SK-N-SH (cell line): ENCODE data around the gene SLC17A7. TPM values are rescaled to one million over a fixed set of nuclear protein-coding genes. Genes with fewer than 3 reads are reported as not detected.

Experiments used
- CTCF ChIA-PET: fragments of 300-600, 350-600 bp; formaldehyde crosslinking; extraction: SDS; loops from one replicate; lab custom pipeline; 2021; lab: Yijun Ruan, JAX
- POLR2A ChIA-PET: fragments of 350-600 bp; sonication (Branson Sonifier 250); formaldehyde crosslinking; extraction: SDS; loops from one replicate; lab custom pipeline; 2020; ENCODE audit warnings: antibody characterized with exemption, inconsistent platforms; lab: Yijun Ruan, JAX
- DNase-seq: peaks from one replicate; pipeline ENCODE4 v3.0.0; 2012
- H2AFZ ChIP-seq: fragments of 200-600 bp; sonication (generic); 2 replicates; pipeline ENCODE4 v1.8.1; 2016; ENCODE audit warnings: antibody characterized with exemption, mild to moderate bottlenecking, low read depth
- H3F3A ChIP-seq: fragments of 200-600 bp; sonication (generic); replicated peaks from 2 replicates; pipeline ENCODE3; 2016; ENCODE audit warnings: antibody characterized with exemption, mild to moderate bottlenecking; ENCODE audit not compliant: insufficient read depth
- H3K27ac ChIP-seq, 2 experiments: fragments of 200-500 bp in 1 of 2; fragments of 200-600 bp in 1 of 2; sonication (Bioruptor generic) in 1 of 2; sonication (generic), shearing (Covaris generic) in 1 of 2; 2 replicates each; pipeline versions ENCODE4 v1.5.1 to v1.6.1; 2014 to 2016; ENCODE audit warnings: low read depth in 2 of 2, inconsistent platforms in 1 of 2, low read length in 1 of 2, mild to moderate bottlenecking in 1 of 2, mixed read lengths in 1 of 2
- H3K27me3 ChIP-seq: fragments of 200-600 bp; sonication (generic), shearing (Covaris generic); 2 replicates; pipeline ENCODE4 v1.6.1; 2016; ENCODE audit warnings: mixed run types; ENCODE audit not compliant: insufficient read depth
- H3K36me3 ChIP-seq, 2 experiments: fragments of 200-500 bp in 1 of 2; fragments of 200-600 bp in 1 of 2; sonication (Bioruptor generic) in 1 of 2; sonication (generic) in 1 of 2; replicated peaks in 1 of 2; 2 replicates each; pipeline versions ENCODE3 to v1.5.1; 2014 to 2016; ENCODE audit warnings: low read length in 1 of 2, mild to moderate bottlenecking in 1 of 2; ENCODE audit not compliant: insufficient read depth in 2 of 2, control insufficient read depth in 1 of 2
- H3K4me1 ChIP-seq, 2 experiments: fragments of 200-500 bp in 1 of 2; fragments of 200-600 bp in 1 of 2; sonication (Bioruptor generic) in 1 of 2; sonication (generic), shearing (Covaris generic) in 1 of 2; 2 replicates each; pipeline versions ENCODE4 v1.5.1 to v1.6.1; 2014 to 2016; ENCODE audit warnings: low read depth in 1 of 2, low read length in 1 of 2, mixed run types in 1 of 2; ENCODE audit not compliant: insufficient read depth in 2 of 2, control insufficient read depth in 1 of 2
- H3K4me2 ChIP-seq: fragments of 200-600 bp; sonication (generic), shearing (Covaris generic); 2 replicates; pipeline ENCODE4 v1.6.1; 2017; ENCODE audit warnings: mixed run types
- H3K4me3 ChIP-seq, 2 experiments: fragments of 200-500 bp in 1 of 2; fragments of 200-600 bp in 1 of 2; sonication (Bioruptor generic) in 1 of 2; sonication (generic), shearing (Covaris generic) in 1 of 2; 2 replicates each; pipeline versions ENCODE4 v1.5.1 to v1.8.1; 2014 to 2016; ENCODE audit warnings: low read depth in 2 of 2, inconsistent platforms in 1 of 2, low read length in 1 of 2, mild to moderate bottlenecking in 1 of 2, mixed read lengths in 1 of 2, moderate library complexity in 1 of 2
- H3K79me2 ChIP-seq: fragments of 200-600 bp; sonication (generic); 2 replicates; pipeline ENCODE4 v1.8.1; 2017; ENCODE audit warnings: mild to moderate bottlenecking; ENCODE audit not compliant: insufficient read depth
- H3K9ac ChIP-seq: fragments of 200-600 bp; sonication (generic); 2 replicates; pipeline ENCODE4 v1.6.1; 2017; ENCODE audit warnings: mixed run types
- H3K9me2 ChIP-seq: fragments of 200-600 bp; sonication (generic); 2 replicates; pipeline ENCODE4 v1.6.1; 2017; ENCODE audit warnings: mixed run types
- H3K9me3 ChIP-seq: fragments of 200-600 bp; sonication (generic); 2 replicates; pipeline ENCODE4 v1.6.1; 2017; ENCODE audit warnings: mixed run types, mild to moderate bottlenecking, moderate library complexity
- H4K20me1 ChIP-seq: fragments of 200-600 bp; sonication (generic); 2 replicates; pipeline ENCODE4 v1.6.1; 2017; ENCODE audit warnings: mild to moderate bottlenecking, mixed run types; ENCODE audit not compliant: insufficient read depth
- FOXJ3 ChIP-seq: sonication (generic); formaldehyde crosslinking; IDR thresholded peaks from 2 replicates; pipeline ENCODE4 v1.5.1; 2020; ENCODE audit warnings: mild to moderate bottlenecking, missing genetic modification reagents
- IRF3 ChIP-seq: fragments of 150-350 bp; IDR thresholded peaks from 2 replicates; pipeline ENCODE4 v1.6.1; 2016; ENCODE audit warnings: mild to moderate bottlenecking, low read depth, low read length
- JUND ChIP-seq: IDR thresholded peaks from 2 replicates; pipeline ENCODE4 v1.4.0; 2012
- MEF2A ChIP-seq: IDR thresholded peaks from 2 replicates; pipeline ENCODE4 v1.4.0; 2012; ENCODE audit warnings: low read depth, borderline replicate concordance
- PBX3 ChIP-seq: IDR thresholded peaks from 2 replicates; pipeline ENCODE4; 2012
- RAD21 ChIP-seq: IDR thresholded peaks from 2 replicates; pipeline ENCODE4 v1.6.1; 2012; ENCODE audit warnings: mild to moderate bottlenecking, low read length
- REST ChIP-seq: IDR thresholded peaks from 2 replicates; pipeline ENCODE4 v1.6.1; 2012; ENCODE audit warnings: mild to moderate bottlenecking, low read depth, low read length, moderate library complexity
- RXRA ChIP-seq: IDR thresholded peaks from 2 replicates; pipeline ENCODE4 v1.4.0; 2012; ENCODE audit warnings: low read depth, mild to moderate bottlenecking, borderline replicate concordance
- TCF12 ChIP-seq: IDR thresholded peaks from 2 replicates; pipeline ENCODE4 v1.4.0; 2012
- WGBS: methylation state at CpG from one replicate; pipeline ENCODE4 v1.1.6; 2017; ENCODE audit warnings: low lambda C conversion rate; 5-methylcytosine and 5-hydroxymethylcytosine counted together
- polyA plus RNA-seq, 3 experiments: library from polyadenylated mRNA; depleted of rRNA; stranded (reverse); fragments of >200 nt; gene quantifications; 2 replicates each; pipeline ENCODE4 v1.2.3, GENCODE V29; 2012
- TF ChIP-seq, protein P1 (sequence below): IDR thresholded peaks from 2 replicates; pipeline ENCODE4 v1.4.0; 2012; ENCODE audit warnings: low read depth, borderline replicate concordance
- TF ChIP-seq, protein P2 (sequence below): IDR thresholded peaks from 2 replicates; pipeline ENCODE4 v1.4.0; 2012; ENCODE audit warnings: low read depth, borderline replicate concordance

SLC17A7 gene
- polyA plus RNA-seq, 1 of the 3 experiments (the other 2 are of a cell fraction): 0.59 TPM

DNA sequence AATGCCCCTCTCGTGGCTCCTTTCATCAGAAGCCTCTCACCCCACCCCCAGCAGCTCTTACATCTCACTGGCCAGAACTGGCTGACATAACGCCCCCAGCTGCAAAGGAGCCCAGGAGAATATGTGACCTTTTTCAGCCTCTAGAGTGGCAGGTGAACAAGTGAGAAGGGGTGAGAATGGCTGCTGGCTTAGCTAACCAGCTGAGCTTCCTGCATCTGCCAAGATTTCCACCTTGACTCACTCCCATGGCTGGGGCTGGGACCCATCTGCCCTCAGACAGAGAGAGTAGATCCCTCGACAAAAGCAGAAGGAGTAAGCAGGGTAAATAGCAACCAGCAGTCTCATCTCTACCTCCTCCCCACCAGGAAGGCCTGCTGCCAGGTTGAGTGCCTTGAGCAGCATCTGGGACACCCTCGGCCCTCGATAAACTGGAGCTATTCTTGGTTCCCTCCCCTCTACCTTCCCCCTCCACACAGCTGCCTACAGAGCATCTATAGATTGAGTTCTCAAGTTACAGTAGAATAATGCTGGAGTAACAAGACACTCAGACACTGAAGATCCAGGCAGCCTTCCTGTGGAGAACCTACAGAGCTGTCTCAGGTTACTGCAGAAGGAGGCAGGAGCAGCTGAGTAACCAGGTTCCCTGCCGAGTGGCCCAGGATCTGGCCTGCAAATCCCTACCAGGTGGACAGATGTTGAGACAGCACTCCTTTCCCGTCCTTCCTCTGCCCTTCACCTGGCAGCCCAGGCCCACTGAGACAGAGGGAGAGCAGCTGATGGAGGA lies 37.7 kb downstream of the SLC17A7 start:
- H4K20me1 ChIP-seq: no peaks in the 10 kb centered on the region
- H3K79me2 ChIP-seq: no peaks in the 10 kb centered on the region
- H3K36me3 ChIP-seq: no peaks in the 10 kb centered on the region
- H3K4me3 ChIP-seq: no peak overlapping the region
- H3K4me2 ChIP-seq: no peak overlapping the region
- ChIA-PET POLR2A (no interaction called here), CTCF (interaction anchor here (0.8 to 3.7 kb wide), 4 partner anchors 12 to 40 kb away, joined by 3 to 18 read pairs (median 4); no protein-coding TSS in a partner anchor)
- 58% methylated on average over 7 of the region's 7 CpGs for WGBS
- no peak overlapping the region for H2AFZ ChIP-seq
- no peaks in the 10 kb centered on the region for H3F3A ChIP-seq
- H3K27ac ChIP-seq: no peak overlapping the region
- H3K4me1 ChIP-seq: no peaks in the 10 kb centered on the region; a peak in 2 of 4 replicates
- H3K9me3 ChIP-seq: no peaks in the 10 kb centered on the region
- no peaks in the 10 kb centered on the region for H3K9me2 ChIP-seq
- DNase-seq: peak; percentile 3
- TF ChIP-seq RAD21 (no peak), TCF12 (peak; percentile 29; the same call in 1 of the 2 replicates), RXRA (no peak), REST (no peak), PBX3 (no peak), IRF3 (no peak)
- TF ChIP-seq, protein P1, sequence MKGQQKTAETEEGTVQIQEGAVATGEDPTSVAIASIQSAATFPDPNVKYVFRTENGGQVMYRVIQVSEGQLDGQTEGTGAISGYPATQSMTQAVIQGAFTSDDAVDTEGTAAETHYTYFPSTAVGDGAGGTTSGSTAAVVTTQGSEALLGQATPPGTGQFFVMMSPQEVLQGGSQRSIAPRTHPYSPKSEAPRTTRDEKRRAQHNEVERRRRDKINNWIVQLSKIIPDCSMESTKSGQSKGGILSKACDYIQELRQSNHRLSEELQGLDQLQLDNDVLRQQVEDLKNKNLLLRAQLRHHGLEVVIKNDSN: no peak
- H3K27me3 ChIP-seq: no peaks in the 10 kb centered on the region; the same call in 1 of the 2 replicates
- H3K9ac ChIP-seq: no peak overlapping the region

- no peaks in the 10 kb centered on the region for H3K9me3 ChIP-seq
- no peaks in the 10 kb centered on the region for H3K79me2 ChIP-seq
- no peak for DNase-seq
- H4K20me1 ChIP-seq: no peaks in the 10 kb centered on the region
- H3K4me1 ChIP-seq: peaks cover 0 to 2% of the 10 kb centered on the region in 2 experiments; a peak in 2 of 4 replicates
- H3K9me2 ChIP-seq: no peaks in the 10 kb centered on the region
- no peak overlapping the region for H2AFZ ChIP-seq
- H3K4me2 ChIP-seq: no peak overlapping the region
- ChIA-PET CTCF (no interaction called here), POLR2A (no interaction called here)
- no peak overlapping the region for H3K9ac ChIP-seq
- H3K27ac ChIP-seq: no peak overlapping the region
- no peaks in the 10 kb centered on the region for H3F3A ChIP-seq
- no peak overlapping the region for H3K4me3 ChIP-seq
- 84% methylated on average over 6 of the region's 6 CpGs for WGBS
- H3K36me3 ChIP-seq: no peaks in the 10 kb centered on the region
- H3K27me3 ChIP-seq: no peaks in the 10 kb centered on the region; the same call in 1 of the 2 replicates
- no peak for TF ChIP-seq FOXJ3
- no peak for TF ChIP-seq RXRA
- TF ChIP-seq, protein P1: no peak
- TF ChIP-seq JUND: no peak
- no peak for TF ChIP-seq MEF2A
- no peak for TF ChIP-seq PBX3
- TF ChIP-seq IRF3: no peak
- TF ChIP-seq, protein P2, sequence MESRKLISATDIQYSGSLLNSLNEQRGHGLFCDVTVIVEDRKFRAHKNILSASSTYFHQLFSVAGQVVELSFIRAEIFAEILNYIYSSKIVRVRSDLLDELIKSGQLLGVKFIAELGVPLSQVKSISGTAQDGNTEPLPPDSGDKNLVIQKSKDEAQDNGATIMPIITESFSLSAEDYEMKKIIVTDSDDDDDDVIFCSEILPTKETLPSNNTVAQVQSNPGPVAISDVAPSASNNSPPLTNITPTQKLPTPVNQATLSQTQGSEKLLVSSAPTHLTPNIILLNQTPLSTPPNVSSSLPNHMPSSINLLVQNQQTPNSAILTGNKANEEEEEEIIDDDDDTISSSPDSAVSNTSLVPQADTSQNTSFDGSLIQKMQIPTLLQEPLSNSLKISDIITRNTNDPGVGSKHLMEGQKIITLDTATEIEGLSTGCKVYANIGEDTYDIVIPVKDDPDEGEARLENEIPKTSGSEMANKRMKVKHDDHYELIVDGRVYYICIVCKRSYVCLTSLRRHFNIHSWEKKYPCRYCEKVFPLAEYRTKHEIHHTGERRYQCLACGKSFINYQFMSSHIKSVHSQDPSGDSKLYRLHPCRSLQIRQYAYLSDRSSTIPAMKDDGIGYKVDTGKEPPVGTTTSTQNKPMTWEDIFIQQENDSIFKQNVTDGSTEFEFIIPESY: no peak
These were observed 41.3 kb downstream of the SLC17A7 start for GRCh38 chr19:49400029-49400428.
